Activated CD8-positive, alpha-beta memory T cell treated with anti-CD3 and anti-CD28 coated beads for 24 hours (primary cell): ENCODE measurements around the gene PHC1.
"Not testable (repeated sequence)": the region's sequence is repeated elsewhere in the genome, so short reads cannot be mapped to it uniquely, and the experiment has no call there.

Experiments
- DNase-seq: peaks from one replicate; pipeline ENCODE4 v3.0.0-alpha.2; 2020

Gene PHC1

DNA sequence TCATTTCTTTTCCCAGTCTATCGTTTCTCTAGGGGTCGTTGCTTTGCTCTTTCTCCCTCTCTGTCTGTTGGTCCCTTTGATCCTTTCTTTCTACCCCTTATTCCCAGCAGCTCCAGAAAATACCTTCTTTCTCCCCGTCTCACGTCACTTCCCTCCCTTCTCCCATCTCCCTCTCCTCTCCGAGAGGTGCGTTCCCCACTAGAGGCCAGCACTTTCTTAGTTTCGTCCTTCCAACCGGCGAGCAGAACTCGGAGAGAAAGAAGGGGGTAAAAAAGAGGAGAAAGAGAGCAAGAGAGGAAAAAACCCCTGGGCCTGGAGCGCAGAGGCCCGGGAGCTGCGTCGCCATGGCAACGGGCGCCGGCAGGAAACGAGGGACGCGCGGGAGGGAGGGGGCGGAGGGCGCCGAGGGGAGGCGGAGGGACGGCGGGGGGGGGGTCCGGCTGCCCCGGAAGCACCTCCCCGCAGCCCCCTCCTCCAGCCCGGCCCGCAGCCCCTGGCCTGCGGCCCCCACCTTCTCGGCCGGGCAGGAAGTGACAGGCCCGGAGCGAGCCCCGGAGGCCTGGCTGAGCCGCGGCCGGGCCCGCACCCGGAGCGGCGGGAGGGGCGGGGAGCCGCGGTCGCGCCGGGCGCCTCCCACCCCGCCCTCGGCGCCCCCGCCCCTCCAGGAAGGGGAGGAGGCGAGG lies at the start of gene PHC1:
PHC1 (plus strand) TSS at position 477 of the 683 bp plus-strand sequence. CDS start 3,169 bp downstream, outside the sequence.
- DNase-seq, result peak; percentile 88

DNA sequence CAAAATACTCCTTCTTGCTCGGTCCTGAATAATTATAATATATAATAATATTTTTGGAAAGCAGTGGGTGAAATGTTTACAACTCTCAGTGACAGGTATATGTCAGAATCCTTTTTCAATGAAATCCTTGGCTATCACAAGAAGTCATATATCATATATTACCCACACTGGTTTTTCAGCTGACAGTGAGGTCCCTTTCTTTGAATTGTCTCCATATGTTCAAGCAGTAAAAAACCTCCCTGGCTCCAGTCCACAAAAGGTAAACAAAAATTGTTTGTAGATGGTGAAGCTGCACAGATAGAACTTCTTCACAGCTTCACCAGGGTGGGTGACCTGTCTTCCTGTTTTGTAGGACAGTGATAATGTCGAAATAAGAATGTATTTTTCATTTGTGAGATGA lies 47.9 kb upstream of the PHC1 start:
- no peak for DNase-seq

DNA sequence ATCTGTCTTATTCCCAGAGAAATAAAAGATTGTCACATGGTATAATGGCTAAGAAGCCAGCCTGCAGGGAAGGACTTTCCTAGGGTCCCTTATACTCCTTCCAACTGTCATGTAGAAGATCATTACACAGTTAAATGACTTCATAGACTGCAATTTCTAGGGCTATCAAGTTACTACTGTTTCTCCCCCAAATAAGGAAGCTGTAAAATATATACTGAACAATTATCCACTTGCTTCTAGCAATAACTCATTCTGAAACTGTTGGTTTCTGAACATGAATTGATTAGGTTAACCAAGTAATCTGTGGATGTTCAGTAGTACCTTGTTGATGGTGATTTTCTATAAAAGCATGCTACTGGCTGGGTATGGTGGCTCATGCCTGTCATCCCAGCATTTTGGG lies 47.3 kb upstream of the PHC1 start:
- no peak for DNase-seq

DNA sequence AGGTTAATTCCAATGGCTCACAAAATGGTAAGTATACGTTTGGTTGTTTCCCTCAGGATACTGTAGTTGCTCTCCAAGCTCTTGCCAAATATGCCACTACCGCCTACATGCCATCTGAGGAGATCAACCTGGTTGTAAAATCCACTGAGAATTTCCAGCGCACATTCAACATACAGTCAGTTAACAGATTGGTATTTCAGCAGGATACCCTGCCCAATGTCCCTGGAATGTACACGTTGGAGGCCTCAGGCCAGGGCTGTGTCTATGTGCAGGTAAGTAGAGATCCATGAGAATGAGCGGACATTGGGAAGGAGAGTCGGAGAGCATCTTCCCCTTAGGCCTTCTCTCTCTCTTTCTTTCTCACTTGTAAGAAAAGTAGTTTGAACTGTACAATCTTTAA lies 46.5 kb upstream of the PHC1 start:
- DNase-seq, result no peak

DNA sequence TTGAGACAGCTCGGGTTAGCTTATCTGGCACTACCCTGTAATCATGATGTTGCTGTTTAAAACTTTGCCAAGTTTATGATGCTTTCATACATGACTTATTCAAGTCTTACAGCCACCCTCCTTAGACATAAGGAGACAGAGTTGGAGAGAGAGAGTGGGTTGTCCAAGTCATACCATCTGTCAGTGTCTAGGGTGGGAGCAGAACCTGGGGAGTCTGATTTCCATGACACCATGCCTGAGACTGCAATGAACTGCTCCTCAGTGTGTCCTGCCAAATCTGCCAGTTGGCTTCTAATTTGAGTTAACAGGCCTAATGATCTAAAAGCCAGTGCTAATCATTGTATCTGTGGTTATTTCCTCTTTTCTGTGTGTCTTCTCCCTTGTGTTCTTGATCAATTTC lies 43.7 kb upstream of the PHC1 start:
- no peak for DNase-seq

DNA sequence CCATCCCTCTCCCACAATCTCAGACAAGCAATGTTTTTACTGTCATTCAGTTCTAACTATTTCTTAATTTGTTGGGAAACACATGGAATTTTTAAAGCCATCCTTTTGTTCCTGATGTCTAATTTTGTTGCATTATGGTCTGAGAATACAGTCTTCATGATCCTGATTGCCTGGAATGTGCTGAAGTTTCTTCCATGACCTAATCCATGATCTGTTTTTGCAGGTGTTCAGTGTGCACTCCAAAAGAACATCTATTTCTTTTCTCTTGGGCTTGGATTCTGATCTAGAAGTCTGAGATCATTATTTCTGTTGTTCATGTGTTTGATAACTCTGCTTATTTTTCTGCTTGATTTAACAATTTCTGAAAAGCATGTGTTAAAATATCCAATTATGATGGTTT lies 43.2 kb upstream of the PHC1 start:
- no peak for DNase-seq

DNA sequence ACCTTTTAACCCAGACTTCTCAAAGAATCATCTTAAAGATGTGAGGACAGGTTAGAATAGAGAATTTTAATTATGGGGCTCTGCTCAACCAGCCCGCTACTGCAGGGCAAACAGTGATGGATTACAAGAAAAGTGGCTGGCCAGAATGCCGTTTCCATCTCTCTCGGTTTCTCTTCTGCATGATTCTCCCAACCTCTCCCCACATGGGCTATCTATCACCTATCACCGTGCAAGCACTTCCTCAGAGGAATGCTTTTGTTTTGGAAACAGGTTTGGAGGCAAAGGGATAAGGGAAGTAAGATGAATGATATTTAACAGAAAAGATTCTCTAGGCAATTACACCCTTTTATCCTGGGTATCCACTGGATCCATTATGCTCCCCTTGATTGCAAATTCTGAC lies 37.4 kb upstream of the PHC1 start:
- no peak for DNase-seq

DNA sequence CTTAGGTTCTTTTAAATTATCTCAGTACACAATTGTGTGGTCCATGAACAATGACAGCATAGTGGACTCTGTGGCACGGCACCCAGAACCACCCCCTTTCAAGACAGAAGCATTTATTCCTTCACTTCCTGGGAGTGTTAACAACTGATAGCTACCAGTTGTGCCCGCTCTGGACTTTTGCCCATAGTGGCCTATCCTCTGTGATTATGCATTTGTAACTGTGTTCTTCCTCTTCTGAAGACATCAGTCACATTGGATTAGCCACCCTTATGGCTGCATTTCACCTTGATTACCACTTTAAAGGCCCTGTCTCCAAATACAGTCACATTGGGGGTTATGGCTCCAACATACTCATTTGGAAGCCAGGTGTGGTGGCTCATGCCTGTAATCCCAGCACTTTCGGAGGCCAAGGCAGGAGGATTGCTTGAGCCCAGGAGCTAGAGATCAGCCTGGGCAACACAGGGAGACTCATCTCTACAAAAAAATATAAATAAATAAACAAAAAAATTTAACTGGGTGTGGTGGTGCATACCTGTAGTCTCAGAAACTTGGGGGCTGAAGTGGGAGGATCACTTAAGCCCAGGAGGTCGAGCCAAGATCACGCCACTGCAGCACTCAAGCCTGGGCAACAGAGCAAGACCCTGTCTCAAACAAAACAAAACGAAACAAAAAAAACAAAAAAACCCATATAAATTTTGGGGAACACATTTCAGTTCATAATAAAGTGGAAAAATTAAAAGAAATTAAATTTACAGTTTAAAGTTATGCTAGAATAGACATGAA lies 27.6 kb upstream of the PHC1 start:
- DNase-seq, result no peak

DNA sequence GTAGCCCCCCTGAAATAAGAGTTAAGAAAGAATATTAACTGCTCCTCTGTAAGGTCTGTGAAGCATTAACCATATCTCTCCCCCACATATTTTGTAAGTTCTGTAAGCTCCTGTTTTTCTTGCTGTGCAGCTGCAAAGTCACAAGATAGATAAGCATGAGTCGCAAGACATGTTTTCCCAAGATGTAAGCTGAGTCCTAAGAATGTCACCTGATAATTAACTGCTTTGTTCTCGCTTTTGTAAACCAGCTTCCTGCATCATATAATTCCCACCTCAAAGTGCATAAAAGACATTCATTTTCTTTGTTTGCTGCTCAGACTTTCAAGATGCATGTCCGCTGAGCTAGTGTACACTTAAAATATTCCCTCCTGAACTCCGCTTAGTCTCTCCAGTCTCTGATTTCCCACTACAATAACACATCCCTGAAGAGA lies 27.0 kb upstream of the PHC1 start:
- no peak for DNase-seq

DNA sequence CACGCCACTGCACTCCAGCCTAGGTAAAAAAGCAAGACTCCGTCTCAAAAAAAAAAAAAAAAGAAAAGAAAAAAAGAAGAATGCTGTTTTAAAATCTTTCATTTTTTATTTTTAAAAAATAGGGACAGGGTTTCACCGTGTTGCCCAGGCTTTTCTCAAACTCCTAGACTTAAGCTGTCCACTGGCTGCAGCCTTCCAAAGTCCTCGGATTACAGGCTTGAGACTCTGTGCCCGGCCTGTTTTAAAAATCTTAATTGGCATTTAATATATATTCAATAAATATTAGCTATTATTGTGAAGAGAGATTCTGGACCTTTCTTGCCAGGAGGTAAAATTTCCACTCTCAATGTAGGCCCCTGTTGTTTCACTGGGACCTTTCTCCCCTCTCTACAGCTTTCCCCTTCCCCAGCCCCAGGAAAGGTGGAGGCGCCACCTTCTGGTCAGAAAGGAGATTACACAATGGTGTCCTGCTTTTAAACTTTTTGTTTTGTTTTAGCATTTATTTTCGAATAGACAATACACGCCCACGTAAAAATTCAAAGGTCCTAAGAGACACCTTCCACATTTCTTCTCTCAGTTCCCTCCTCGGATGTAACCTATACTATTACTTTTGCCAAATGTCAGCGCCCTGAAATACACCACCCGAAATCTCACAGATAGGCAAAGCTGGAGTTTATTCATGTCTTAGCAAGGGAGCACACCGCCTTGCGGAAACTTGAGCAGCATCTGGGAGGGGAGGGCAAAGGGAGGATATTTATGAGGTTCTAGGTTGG lies 23.8 kb upstream of the PHC1 start:
- DNase-seq, result peak; percentile 80

DNA sequence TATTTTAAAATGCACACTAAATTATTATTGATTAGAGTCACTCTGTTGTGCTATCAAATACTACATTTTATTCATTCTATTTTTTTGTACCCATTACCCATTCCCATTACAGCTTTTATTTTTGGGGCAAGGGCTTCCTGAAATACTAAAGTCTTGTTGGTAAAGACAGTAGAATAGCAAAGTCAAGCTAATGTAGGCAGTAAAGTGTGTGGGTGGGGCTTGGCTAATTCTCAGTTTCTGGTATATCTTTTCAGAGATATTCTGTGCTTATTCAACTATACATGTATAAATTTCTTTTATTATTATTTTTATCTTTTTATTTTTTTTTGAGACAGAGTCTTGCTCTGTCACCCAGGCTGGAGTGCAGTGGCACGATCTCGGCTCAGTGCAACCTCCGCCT lies 22.3 kb upstream of the PHC1 start:
- DNase-seq, result no peak

DNA sequence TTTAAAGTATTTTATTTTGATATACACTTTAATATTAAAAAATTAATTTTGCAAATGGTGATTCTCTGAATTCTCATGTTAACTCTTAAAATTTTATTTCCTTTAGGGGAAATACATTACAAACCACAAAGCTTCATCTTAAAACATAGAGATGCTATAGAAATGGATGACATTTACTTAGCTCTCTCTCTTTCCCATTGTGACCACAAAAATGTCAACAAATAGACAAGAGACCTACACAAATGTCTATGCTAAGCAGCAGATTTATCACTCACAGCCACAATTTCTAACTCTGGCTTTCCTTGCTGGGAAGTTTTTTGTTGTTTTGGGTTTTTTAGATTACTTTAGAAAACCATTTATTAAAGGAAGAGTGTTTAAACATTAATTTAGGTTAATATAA lies 19.9 kb upstream of the PHC1 start:
- no peak for DNase-seq

DNA sequence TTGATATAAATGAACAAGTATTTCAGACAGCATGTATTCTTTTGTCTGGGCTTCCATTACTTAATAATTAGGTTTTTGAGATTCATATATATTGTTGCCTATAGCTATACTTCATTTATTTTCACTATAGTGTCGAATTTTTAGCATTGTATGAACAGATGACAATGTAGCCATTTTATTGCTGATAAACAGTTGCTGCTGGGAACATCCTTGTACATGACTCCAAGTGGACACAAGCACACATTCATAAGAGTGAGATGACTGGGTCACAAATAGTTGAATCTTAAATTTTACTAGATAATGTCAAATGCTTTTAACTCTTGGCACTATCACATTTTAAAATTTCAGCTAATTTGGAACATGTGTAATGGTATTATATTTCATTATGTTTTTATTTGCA lies 19.3 kb upstream of the PHC1 start:
- DNase-seq, result no peak

DNA sequence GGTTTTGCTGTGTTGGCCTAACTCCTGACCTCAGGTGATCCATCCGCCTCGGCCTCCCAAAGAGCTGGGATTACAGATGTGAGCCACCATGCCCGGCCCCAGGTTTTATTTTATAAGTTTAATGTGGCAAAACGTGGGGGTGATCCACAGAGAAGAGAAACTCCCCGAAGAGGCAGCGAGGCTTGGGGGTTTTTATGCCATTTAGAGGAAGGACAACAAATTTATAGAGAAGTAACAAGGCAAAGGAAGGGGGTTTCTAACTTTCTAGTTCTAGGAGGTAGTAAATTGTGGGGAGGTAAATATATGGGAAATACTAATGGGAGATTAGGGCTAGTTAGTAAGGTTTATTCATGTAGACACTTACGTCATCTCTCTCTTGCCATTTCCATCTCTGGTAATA lies 17.2 kb upstream of the PHC1 start:
- DNase-seq, result no peak

DNA sequence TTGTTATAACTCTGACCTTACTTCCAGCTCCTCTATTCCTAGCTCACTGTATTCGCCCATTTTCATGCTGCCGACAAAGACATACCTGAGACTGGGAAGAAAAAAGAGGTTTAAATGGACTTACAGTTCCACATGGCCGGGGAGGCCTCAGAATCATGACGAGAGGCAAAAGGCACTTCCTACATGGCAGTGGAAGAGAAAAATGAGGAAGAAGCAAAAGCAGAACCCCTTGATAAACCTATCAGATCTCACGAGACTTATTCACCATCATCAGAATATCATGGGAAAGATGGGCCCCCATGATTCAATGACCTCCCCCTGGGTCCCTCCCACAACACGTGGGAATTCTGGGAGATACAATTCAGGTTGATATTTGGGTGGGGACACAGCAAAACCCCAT lies 14.5 kb upstream of the PHC1 start:
- DNase-seq, result no peak

DNA sequence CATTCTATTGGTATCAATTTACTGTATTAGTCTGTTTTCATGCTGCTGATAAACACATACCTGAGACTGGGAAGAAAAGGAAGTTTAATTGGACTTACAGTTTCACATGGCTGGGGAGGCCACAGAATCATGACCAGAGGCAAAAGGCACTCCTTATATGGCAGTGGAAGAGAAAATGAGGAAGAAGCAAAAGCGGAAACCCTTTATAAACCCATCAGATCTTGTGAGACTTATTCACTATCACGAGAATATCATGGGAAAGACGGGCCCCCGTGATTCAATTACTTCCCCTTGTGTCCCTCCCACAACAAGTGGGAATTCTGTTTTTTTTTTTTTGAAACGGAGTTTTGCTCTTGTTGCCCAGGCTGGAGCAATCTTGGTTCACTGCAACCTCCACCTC lies 11.6 kb upstream of the PHC1 start:
- DNase-seq, result not testable (repeated sequence)

DNA sequence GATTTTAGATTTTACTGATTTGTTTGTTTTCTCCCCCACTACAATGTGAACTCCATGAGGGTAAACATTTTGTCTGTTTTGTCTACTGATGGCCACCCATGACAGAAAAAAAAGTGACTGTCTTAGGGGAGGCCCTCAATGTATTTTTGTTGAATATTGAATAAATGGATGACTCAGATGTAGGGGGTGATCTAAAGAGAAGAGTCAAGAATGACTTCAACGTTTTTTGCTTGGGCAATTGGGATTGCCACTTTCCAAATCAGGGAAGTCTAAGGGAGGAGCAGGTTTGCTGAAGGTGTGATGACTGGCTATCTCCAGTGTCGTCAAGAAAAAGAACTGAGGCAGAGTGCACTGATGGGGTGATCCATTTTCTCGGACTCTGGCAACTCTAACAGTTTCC lies 10.7 kb upstream of the PHC1 start:
- no peak for DNase-seq

DNA sequence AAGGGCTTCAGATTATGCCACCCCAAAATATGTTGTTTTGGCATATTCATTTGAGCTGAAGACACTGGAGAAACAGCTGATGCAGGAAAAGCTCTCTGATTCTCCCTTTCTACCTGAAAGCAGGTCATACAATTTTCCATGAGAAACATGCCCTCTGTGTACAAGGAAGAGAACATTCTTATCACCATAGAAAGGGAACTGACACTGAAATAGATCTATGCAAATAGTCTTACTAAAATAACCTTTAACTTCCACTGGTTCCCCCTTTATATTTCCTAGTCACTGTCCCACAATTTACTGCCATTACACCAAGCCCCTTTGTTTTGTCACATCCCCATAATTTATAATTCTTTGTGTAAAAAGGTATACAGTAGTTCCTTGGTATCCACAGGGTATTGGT lies 9.6 kb upstream of the PHC1 start:
- DNase-seq, result no peak

DNA sequence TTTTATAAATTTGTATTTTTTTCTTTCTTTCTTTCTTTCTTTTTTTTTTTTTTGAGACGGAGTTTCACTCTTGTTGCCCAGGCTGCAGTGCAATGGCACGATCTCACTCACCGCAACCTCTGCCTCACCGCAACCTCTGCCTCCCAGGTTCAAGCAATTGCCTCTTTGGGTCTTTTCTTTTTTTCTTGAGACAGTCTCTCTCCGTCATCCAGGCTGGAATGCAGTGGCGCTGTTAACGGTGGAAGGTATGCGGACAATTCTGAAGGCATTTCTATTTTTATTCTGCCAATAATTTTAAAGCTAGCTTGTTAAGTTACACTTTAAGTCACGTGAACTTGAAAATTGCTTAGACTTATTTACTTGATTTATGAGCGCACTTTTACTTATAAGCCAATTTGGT lies 8.8 kb upstream of the PHC1 start:
- DNase-seq, result no peak

DNA sequence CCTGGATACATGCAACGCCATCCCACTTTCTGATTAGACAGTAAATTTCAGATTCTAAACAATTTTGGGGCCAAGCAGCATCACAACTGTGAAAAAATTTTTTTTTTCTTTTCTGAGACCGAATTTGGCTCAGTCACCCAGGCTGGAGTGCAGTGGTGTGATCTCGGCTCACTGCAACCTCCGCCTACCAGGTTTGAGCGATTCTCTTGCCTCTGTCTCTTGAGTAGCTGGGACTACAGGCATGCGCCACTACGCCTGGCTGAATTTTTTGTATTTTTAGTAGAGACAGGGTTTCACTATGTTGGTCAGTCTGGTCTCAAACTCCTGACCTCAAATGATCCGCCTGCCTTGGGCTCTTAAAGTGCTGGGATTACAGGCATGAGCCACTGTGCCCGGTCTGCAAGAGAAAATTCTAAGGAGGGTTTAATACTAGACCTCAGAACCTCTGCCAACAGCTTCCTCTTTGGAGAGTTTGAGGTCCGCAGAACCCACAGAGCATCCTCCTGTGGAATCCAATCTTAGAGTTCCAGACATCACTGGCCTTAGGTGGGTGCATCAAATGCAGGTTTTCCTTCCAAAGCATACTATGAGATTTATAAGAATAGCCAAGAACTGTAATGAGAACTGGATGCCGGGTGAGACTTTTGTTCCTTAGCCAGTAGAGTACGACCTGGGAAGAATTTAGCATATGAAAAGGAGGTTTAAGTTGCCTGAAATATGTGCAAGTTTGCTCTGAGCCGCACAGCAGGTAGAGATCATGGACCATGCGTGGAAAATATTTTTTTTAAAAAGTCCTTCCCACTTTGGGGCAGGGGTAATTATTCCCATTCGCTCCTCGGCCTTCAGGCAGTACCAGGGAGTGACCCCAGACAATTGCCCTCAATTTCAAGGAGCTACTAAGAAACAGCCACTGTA lies 7.8 kb upstream of the PHC1 start:
- DNase-seq, result no peak

DNA sequence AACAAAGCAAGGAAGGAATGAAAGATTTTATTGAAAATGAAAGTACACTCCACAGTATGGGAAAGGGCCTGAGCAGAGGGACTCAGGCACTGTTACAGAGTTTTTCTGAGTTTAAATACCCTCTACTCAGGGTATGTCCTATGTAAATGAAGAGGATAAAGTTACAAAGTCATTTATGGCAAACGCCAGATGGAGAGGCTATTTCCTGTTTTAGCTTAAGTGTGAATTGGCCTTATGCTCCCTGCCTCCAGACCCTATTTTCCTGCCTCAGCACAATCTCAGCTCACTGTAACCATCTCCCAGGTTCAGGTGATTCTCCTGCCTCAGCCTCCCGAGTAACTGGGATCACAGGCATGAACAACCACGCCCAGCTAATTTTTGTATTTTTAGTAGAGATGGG lies 6.8 kb upstream of the PHC1 start:
- DNase-seq, result no peak

DNA sequence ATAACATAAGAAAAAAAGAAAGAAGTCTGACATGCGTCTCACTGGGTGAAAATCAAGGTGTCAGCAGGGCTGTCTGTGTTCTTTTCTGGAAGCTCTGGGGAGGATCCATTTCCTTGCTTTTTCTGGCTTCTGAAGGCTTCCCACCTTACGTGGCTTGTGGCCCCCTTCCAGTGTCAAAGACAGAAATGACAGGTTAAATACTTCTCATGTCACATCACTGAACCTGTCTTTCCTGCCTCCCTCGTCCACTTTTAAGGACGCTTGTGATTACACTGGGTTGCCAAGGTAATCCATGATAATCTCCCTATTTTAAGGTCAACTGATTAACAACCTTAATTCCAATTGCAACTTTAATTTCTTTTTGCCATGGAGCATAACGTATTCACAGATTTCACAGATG lies 4.6 kb upstream of the PHC1 start:
- no peak for DNase-seq
